C4-2B (cell line): ENCODE results near the gene MKLN1.

Experiments
- H3K27ac ChIP-seq: fragments of 450-650 bp; 2 replicates; pipeline ENCODE4 v1.5.1; 2017
- ZFX ChIP-seq: fragments of 450-650 bp; IDR thresholded peaks from 2 replicates; pipeline ENCODE4 v1.6.1; 2017
- TF ChIP-seq, protein P1 (sequence below): fragments of 450-650 bp; conservative IDR thresholded peaks from 2 replicates; pipeline ENCODE4 v1.5.1; 2017; ENCODE audit warnings: mild to moderate bottlenecking

Gene MKLN1

DNA sequence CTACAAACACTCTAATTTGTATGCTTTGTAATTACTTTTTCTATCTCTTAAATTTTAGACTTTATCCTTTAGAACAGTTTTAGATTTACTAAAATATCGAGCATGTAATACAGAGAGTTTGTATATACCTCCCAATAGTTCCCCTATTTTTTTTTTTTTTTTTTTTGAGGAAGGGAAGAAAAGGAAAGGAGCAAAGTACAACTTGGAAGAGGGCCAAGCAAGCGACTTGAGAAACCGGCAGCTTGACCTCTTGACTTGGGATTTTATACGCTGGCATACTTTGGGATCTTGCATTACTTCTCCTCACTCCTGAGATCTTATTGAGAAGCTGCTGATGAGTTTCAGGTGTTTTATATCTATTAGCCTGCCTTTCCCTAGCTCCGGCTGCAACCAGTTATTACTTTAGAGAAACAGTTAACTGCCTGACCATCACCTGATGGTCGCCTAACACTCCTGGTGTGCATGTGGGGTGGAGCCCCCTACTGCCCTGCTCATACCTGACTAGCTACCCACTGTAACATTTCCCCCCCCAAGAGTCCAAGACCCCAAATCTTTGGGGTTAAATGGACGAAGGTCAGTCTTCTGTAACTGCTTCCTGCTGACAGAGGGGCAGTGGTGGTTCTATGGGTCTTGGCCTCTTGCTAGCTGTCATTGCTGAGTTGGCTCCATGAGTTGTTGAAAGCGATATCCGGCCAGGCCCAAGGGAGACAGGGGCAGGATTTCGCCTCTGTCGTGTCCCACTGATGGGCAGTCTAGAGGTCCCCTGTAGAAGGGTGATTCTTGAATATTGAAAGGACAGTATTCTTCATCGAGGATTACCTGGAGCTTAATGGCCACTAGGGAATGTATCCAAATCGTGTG is 28.5 kb downstream of the MKLN1 start:
- no peak for TF ChIP-seq ZFX
- TF ChIP-seq, protein P1, sequence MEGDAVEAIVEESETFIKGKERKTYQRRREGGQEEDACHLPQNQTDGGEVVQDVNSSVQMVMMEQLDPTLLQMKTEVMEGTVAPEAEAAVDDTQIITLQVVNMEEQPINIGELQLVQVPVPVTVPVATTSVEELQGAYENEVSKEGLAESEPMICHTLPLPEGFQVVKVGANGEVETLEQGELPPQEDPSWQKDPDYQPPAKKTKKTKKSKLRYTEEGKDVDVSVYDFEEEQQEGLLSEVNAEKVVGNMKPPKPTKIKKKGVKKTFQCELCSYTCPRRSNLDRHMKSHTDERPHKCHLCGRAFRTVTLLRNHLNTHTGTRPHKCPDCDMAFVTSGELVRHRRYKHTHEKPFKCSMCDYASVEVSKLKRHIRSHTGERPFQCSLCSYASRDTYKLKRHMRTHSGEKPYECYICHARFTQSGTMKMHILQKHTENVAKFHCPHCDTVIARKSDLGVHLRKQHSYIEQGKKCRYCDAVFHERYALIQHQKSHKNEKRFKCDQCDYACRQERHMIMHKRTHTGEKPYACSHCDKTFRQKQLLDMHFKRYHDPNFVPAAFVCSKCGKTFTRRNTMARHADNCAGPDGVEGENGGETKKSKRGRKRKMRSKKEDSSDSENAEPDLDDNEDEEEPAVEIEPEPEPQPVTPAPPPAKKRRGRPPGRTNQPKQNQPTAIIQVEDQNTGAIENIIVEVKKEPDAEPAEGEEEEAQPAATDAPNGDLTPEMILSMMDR = no peak
- H3K27ac ChIP-seq = peak overlapping the region; percentile 66

DNA sequence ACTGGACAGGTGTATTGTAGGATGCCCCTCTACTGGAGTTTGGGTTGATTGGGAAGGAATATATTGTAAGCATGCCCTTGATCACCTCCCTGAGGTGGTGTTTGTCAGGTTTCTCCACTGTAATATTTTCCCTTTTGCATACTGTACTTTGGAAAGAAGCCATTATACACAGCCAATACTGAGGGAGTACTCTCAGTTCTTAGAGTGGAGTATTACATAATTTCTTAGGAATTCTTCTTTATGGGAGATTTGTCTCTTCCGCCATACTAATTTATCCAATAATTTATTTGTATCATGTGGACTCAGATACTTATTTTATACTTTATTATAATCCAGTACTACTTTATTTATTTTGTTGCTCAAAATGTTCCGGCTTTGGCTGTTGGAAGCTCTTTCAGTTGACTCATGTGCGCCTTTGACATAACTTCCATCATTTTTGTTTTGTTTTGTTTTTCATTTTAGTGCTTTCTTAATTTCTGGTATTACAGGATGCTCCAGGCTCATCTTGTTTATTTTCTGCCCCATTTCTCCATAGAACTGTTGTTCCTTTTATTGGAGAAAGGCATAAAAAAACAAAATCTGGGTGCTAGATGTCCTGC is 29.7 kb downstream of the MKLN1 start:
- peak overlapping the region; percentile 66; the same call in 1 of the 2 replicates for H3K27ac ChIP-seq
- no peak for TF ChIP-seq ZFX
- TF ChIP-seq, protein P1 = no peak; the same call in 1 of the 2 replicates

DNA sequence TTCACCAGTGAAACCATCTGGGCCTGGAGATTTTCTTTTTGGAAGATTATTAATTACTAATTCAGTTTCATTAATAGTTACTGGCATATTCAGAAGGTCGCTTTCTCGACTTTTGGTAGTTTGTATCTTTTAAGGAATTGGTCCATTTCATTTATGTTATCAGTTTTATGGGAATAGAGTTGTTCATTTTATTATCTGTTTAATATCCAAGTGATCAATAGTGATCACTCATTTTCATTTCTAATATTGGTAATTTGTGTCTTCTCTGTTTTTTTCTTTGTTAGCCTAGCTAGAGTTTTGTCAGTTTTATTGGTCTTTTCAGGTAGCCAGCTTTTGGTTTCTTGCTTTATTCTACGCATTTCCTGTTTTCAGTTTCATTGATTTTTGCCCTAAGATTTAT is 31.0 kb downstream of the MKLN1 start:
- no peak for TF ChIP-seq ZFX
- TF ChIP-seq, protein P1 = no peak
- no peak overlapping the region for H3K27ac ChIP-seq

DNA sequence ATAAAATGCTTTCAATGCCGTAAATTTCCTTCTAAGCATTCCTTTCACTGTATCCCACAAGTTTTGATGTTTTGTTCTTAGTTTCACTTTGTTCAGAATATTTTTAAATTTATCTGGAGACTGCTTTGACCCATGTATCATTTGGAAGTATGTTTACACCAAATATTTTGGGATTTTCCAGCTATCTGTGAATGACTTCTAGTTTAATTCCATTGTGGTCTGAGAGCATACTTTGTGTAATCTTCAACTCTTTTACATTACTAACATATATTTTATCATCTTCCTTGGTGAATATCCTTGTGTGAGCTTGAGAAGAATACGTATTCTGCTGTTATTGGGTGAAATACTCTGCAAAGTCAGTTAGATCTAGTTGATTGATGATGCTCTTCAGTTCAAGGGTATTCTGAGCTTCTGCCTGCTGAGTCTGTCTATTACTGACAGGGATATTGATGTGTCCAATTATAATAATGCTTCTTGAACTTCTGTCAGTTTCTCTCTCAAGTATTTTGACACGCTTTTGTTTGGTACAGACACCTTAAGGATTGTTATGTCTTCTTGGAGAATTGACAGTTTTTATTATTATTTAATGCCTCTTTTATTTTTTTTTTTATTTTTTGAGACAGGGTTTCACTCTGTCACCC is 31.6 kb downstream of the MKLN1 start:
- H3K27ac ChIP-seq = peak overlapping the region; percentile 52; the same call in 1 of the 2 replicates
- TF ChIP-seq, protein P1 = no peak
- TF ChIP-seq ZFX = no peak

DNA sequence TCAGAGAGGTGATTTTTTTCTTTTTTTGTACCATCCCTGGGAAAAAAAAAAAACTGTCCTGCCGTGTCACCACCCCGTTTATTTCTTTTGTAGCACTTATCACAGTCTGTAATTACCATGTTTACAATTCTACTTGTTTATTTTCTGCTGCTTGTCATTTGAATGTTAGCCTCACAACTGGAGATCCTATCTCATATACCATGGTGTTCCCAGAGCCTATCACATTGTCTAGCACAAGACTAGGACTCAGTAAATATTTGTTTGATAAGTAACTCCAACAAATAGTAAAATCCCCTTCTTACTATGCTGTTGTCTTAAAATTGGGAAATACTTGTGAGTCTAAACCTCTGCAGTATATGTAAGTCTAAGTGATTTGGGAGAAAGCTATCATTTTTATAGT is 36.0 kb downstream of the MKLN1 start:
- no peak for TF ChIP-seq ZFX
- TF ChIP-seq, protein P1 = no peak
- no peak overlapping the region for H3K27ac ChIP-seq

DNA sequence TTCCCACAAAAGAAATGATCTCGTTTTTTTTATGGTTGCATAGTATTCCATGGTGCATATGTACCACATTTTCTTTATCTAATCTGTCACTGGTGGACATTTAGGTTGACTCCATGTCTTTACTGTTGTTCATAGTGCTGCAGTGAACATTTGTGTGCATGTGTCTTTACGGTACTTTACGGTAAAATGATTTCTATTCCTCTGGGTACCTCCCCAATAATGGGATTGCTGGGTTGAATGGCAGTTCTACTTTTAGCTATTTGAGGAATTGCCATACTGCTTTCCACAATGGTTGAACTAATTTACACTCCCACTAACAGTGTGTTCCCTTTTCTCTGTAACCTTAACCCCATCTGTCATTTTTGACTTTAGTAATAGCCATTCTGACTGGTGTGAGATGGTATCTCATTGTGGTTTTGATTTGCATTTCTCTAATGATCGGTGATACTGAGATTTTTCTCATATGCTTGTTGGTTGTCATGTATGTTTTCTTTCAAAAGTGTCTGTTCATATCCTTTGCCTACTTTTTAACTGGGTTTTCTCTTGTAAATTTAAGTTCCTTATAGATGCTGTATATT is 37.2 kb downstream of the MKLN1 start:
- H3K27ac ChIP-seq = no peak overlapping the region
- TF ChIP-seq, protein P1 = no peak
- no peak for TF ChIP-seq ZFX
